ENCODE results near the gene ATXN10.

The ATXN10 gene

DNA sequence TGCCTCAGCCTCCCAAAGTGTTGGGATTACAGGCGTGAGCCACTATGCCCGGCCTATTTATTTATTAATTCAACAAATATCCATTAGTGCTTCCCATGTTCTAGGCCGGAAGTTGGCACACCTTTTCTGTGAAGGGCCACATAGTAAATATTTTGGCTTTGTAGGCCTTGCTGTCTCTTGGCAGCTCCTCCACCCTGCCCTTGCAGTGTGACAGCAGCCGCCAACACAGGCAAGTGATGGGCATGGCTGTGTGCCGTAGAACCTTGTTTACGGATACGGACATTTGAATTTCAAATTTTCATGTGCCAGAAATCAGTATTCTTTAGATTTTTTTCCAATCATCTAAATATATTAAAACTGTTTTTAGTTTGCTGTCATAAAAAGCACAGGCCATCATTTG, 165.9 kb downstream of the ATXN10 start:
- TF ChIP-seq, protein P1, sequence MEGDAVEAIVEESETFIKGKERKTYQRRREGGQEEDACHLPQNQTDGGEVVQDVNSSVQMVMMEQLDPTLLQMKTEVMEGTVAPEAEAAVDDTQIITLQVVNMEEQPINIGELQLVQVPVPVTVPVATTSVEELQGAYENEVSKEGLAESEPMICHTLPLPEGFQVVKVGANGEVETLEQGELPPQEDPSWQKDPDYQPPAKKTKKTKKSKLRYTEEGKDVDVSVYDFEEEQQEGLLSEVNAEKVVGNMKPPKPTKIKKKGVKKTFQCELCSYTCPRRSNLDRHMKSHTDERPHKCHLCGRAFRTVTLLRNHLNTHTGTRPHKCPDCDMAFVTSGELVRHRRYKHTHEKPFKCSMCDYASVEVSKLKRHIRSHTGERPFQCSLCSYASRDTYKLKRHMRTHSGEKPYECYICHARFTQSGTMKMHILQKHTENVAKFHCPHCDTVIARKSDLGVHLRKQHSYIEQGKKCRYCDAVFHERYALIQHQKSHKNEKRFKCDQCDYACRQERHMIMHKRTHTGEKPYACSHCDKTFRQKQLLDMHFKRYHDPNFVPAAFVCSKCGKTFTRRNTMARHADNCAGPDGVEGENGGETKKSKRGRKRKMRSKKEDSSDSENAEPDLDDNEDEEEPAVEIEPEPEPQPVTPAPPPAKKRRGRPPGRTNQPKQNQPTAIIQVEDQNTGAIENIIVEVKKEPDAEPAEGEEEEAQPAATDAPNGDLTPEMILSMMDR (conservative IDR thresholded peaks at IDR 0.05; ENCODE audit: low read length), result no peak
- no peak for TF ChIP-seq EZH2phosphoT487 (IDR thresholded peaks at IDR 0.05; ENCODE audit: borderline replicate concordance)
- Histone ChIP-seq H3F3A (ENCODE audit: low read depth) (no peaks in the 10 kb centered on the region), H3K27me3 (ENCODE audit: insufficient read depth, low read length, poor library complexity, severe bottlenecking) (no peaks in the 10 kb centered on the region), H3K79me2 (ENCODE audit: insufficient read depth, low read length) (no peaks in the 10 kb centered on the region), H3K4me1 (ENCODE audit: insufficient read depth, low read length, poor library complexity, severe bottlenecking) (peaks cover 6% of the 10 kb centered on the region), H3K4me3 (ENCODE audit: low read length, poor library complexity, severe bottlenecking) (no peak overlapping the region), H3K9me2 (replicated peaks; ENCODE audit: low read depth, low read length) (no peaks in the 10 kb centered on the region), H4K20me1 (ENCODE audit: insufficient read depth, low read length, poor library complexity, severe bottlenecking) (no peaks in the 10 kb centered on the region), H3K4me2 (ENCODE audit: low read depth, low read length, poor library complexity, severe bottlenecking) (no peak overlapping the region), H3K9ac (ENCODE audit: low read depth, low read length, poor library complexity, severe bottlenecking) (no peak overlapping the region), H2AFZ (ENCODE audit: low read length) (no peak overlapping the region), H3K9me3 (ENCODE audit: insufficient read depth, low read depth, low read length) (no peaks in the 10 kb centered on the region), H3K36me3 (ENCODE audit: insufficient read depth, low read length) (peaks cover 7% of the 10 kb centered on the region; the same call in 1 of the 2 replicates)

DNA sequence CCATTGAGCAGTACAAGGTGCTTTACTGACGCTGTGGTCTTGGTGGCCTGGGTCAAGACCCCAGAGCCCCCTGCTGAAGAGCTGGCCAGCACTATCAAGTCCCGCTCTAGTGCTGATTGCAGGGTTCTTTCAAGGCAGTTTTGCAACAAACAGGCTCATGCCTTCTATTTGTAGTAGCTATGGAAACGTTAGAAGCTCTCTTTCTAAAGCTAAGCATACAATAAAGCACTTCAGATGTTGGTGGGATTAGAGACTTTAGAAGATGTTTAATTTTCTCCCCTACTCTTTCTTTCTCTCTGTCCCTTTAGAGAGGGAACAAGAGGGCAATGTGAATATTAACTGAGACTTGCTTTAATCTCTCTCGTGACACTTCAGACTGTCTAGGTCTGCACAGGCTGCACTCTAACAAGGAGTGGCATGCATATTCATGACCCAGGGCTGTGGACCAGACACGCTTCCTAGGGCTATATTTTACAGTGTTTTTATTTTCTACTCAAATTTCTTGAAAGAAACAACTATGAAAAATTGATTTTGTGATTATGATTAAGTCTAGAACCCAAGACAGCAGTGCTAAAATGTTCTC, 166.8 kb downstream of the ATXN10 start:
- TF ChIP-seq EZH2phosphoT487 (IDR thresholded peaks at IDR 0.05; ENCODE audit: borderline replicate concordance), result no peak
- TF ChIP-seq, protein P1 (conservative IDR thresholded peaks at IDR 0.05; ENCODE audit: low read length), result no peak
- H3F3A ChIP-seq (ENCODE audit: low read depth), result no peaks in the 10 kb centered on the region
- H3K9ac ChIP-seq (ENCODE audit: low read depth, low read length, poor library complexity, severe bottlenecking), result no peak overlapping the region

DNA sequence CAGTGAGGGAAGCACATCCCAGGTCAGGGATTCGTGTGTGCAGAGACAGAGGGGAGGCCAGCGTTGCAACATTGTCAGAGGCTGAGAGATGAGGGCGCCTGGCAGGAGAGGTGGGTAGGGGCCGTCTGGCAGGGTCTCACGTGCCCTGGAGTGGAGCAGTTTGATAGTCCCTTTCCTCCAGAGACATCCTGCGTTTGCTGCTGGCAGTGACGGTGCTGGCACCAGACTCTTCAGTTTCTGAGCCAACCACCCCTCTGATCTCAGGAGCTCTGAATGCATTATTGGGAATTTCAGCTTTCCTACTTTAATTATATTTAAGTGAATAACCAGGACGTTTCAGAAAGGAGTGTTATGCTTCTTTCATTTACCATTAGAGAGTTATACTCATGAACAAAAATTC, 168.8 kb downstream of the ATXN10 start:
- Histone ChIP-seq H3K4me3 (ENCODE audit: low read length, poor library complexity, severe bottlenecking) (no peak overlapping the region), H3K9me2 (replicated peaks; ENCODE audit: low read depth, low read length) (no peaks in the 10 kb centered on the region), H3K36me3 (ENCODE audit: insufficient read depth, low read length) (peaks cover 32% of the 10 kb centered on the region; the same call in 1 of the 2 replicates), H3K79me2 (ENCODE audit: insufficient read depth, low read length) (no peaks in the 10 kb centered on the region), H2AFZ (ENCODE audit: low read length) (no peak overlapping the region), H3K9me3 (ENCODE audit: insufficient read depth, low read depth, low read length) (no peaks in the 10 kb centered on the region), H3K4me2 (ENCODE audit: low read depth, low read length, poor library complexity, severe bottlenecking) (no peak overlapping the region), H3F3A (ENCODE audit: low read depth) (no peaks in the 10 kb centered on the region), H3K9ac (ENCODE audit: low read depth, low read length, poor library complexity, severe bottlenecking) (no peak overlapping the region), H4K20me1 (ENCODE audit: insufficient read depth, low read length, poor library complexity, severe bottlenecking) (no peaks in the 10 kb centered on the region), H3K27me3 (ENCODE audit: insufficient read depth, low read length, poor library complexity, severe bottlenecking) (no peaks in the 10 kb centered on the region), H3K4me1 (ENCODE audit: insufficient read depth, low read length, poor library complexity, severe bottlenecking) (no peaks in the 10 kb centered on the region)
- TF ChIP-seq, protein P1 (conservative IDR thresholded peaks at IDR 0.05; ENCODE audit: low read length), result no peak

More for the DNA sequence above, 166.8 kb downstream of the ATXN10 start:
- Histone ChIP-seq H4K20me1 (ENCODE audit: insufficient read depth, low read length, poor library complexity, severe bottlenecking) (no peaks in the 10 kb centered on the region), H3K79me2 (ENCODE audit: insufficient read depth, low read length) (no peaks in the 10 kb centered on the region), H3K36me3 (ENCODE audit: insufficient read depth, low read length) (peaks cover 16% of the 10 kb centered on the region; the same call in 1 of the 2 replicates), H2AFZ (ENCODE audit: low read length) (no peak overlapping the region), H3K4me1 (ENCODE audit: insufficient read depth, low read length, poor library complexity, severe bottlenecking) (peaks cover 6% of the 10 kb centered on the region), H3K4me3 (ENCODE audit: low read length, poor library complexity, severe bottlenecking) (no peak overlapping the region), H3K27me3 (ENCODE audit: insufficient read depth, low read length, poor library complexity, severe bottlenecking) (no peaks in the 10 kb centered on the region), H3K9me2 (replicated peaks; ENCODE audit: low read depth, low read length) (no peaks in the 10 kb centered on the region), H3K4me2 (ENCODE audit: low read depth, low read length, poor library complexity, severe bottlenecking) (no peak overlapping the region), H3K9me3 (ENCODE audit: insufficient read depth, low read depth, low read length) (no peaks in the 10 kb centered on the region)
